LNCaP clone FGC (cell line): ENCODE data around the gene TIMM44.

Experiments
- DNase-seq: peaks from one replicate; pipeline ENCODE4 v3.0.0-alpha.2; 2011; ENCODE audit warnings: low read depth
- H3K4me3 ChIP-seq: 2 replicates; pipeline ENCODE4 v1.5.1; 2011; ENCODE audit warnings: mild to moderate bottlenecking, low read depth, low read length, control low read depth
- TF ChIP-seq, protein P1 (sequence below): IDR thresholded peaks from 2 replicates; pipeline ENCODE4 v1.5.1; 2012; ENCODE audit warnings: mild to moderate bottlenecking; ENCODE audit not compliant: control insufficient read depth, insufficient read depth; ENCODE audit errors: extremely low read depth

TIMM44 gene

GRCh38 chr19:7985481-7985911 is 42.0 kb upstream of the TIMM44 start:
- DNase-seq = no peak
- TF ChIP-seq, protein P1, sequence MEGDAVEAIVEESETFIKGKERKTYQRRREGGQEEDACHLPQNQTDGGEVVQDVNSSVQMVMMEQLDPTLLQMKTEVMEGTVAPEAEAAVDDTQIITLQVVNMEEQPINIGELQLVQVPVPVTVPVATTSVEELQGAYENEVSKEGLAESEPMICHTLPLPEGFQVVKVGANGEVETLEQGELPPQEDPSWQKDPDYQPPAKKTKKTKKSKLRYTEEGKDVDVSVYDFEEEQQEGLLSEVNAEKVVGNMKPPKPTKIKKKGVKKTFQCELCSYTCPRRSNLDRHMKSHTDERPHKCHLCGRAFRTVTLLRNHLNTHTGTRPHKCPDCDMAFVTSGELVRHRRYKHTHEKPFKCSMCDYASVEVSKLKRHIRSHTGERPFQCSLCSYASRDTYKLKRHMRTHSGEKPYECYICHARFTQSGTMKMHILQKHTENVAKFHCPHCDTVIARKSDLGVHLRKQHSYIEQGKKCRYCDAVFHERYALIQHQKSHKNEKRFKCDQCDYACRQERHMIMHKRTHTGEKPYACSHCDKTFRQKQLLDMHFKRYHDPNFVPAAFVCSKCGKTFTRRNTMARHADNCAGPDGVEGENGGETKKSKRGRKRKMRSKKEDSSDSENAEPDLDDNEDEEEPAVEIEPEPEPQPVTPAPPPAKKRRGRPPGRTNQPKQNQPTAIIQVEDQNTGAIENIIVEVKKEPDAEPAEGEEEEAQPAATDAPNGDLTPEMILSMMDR = no peak
- no peak overlapping the region for H3K4me3 ChIP-seq

GRCh38 chr19:7983995-7984837 is 40.8 kb upstream of the TIMM44 start:
- TF ChIP-seq, protein P1 = no peak
- no peak for DNase-seq
- no peak overlapping the region for H3K4me3 ChIP-seq

DNA sequence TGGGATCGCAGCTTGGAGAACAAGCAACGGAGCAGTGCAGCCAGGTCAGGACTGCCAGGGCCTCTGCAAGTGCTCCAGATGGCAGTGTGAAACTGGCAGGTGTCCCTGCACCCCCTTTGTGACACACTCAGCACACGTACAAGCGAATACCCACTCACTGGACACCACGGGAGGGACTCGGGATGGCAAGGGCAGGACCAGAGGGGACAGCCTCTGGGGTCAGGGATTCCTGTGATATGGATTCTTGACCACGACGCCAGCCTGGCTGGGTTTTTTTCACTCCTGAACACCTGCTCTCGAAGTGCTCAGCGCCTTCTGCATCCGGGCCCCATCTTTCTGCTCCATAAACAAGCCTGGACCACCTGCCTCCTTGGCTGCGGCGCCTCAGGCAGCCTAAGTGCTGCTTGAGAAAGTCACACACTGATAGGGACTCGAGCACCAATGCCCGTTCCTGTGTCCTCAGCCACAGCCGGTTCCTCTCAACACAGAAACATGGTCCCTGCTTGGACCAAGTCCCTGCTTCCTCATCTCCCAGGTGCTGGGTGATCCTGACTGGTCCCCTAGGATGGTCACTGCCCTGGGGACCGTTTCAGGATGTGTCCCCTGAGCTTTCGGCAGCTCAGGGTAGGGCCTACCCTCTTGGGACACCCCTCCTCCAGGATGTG is 40.0 kb upstream of the TIMM44 start:
- TF ChIP-seq, protein P1 = no peak
- H3K4me3 ChIP-seq = no peak overlapping the region
- DNase-seq = no peak

DNA sequence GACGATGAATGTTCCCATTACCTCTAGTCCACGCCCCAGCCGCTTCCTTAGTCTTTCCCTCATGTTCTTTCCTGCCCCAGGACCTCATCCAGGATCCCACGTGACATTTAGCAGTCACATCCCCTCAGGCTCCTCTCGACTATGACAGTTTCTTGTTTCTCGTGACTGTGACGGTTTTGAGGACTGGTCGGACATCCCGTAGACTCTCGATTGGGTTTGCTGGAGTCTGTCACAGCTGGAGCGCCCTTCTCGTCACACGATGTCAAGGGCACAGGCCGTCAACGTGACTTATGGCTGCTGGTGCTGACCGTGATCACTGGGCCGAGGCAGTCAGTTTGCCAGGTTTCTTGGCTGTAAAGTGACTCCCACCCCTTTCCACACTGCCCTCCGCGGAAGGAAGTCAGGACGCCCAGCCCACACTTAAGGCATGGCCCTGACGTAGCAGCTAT is 39.2 kb upstream of the TIMM44 start:
- H3K4me3 ChIP-seq = no peak overlapping the region
- no peak for DNase-seq
- TF ChIP-seq, protein P1 = no peak

GRCh38 chr19:7982103-7982502 is 38.6 kb upstream of the TIMM44 start:
- H3K4me3 ChIP-seq = no peak overlapping the region
- DNase-seq = no peak
- TF ChIP-seq, protein P1 = no peak

DNA sequence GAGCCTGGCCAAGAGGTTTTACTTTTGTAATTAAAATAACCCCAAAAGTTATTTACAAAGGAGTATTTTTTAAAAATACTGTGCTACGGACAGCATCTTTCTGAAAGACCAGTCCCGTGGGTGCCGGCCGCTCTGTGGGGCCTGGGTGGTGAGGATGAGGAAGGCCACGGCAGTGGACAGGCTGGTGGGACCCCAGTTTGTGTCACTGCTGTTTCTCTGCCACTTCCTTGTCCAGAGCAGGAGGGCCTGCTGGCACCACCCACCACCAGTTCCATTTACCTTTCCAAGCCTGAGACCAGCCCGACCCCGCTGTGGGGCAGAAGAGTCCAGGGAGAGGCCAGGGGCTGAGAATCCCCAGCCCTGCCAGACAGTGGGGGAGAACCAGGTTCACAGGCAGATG is 38.2 kb upstream of the TIMM44 start:
- no peak overlapping the region for H3K4me3 ChIP-seq
- TF ChIP-seq, protein P1 = no peak
- DNase-seq = no peak
